GM23338 (cell line): ENCODE data around the gene TNS1. TPM values are rescaled to one million over a fixed set of nuclear protein-coding genes. Genes with fewer than 3 reads are reported as not detected.

Source experiments
- ATAC-seq: fragments of 200-7000 bp; cut with Tn5 transposase; 3 replicates; pipeline ENCODE4 v1.9.1; 2020
- DNase-seq: peaks from one replicate; pipeline ENCODE4 v3.0.0-alpha.2; 2015; ENCODE audit warnings: low spot score
- H2AFZ ChIP-seq: fragments of 200-600 bp; sonication (generic); 2 replicates; pipeline ENCODE4 v1.8.0; 2016; ENCODE audit warnings: antibody characterized with exemption, mild to moderate bottlenecking, moderate library complexity
- H3F3A ChIP-seq: fragments of 200-600 bp; sonication (generic); replicated peaks from 2 replicates; pipeline ENCODE4 v1.8.0; 2017; ENCODE audit warnings: antibody characterized with exemption, mixed run types, low read depth
- H3K27ac ChIP-seq: fragments of 200-600 bp; sonication (generic); 2 replicates; pipeline ENCODE4 v1.6.1; 2016; ENCODE audit warnings: low read depth
- H3K27me3 ChIP-seq: fragments of 200-600 bp; sonication (generic); 2 replicates; pipeline ENCODE4 v1.8.0; 2016; ENCODE audit warnings: mild to moderate bottlenecking, mixed run types, moderate library complexity; ENCODE audit not compliant: insufficient read depth
- H3K36me3 ChIP-seq: fragments of 200-600 bp; sonication (generic); 2 replicates; pipeline ENCODE4 v1.8.0; 2016; ENCODE audit warnings: mild to moderate bottlenecking; ENCODE audit not compliant: insufficient read depth
- H3K4me1 ChIP-seq: fragments of 200-600 bp; sonication (generic); 2 replicates; pipeline ENCODE4 v1.8.0; 2016; ENCODE audit warnings: mild to moderate bottlenecking, moderate library complexity; ENCODE audit not compliant: insufficient read depth
- H3K4me2 ChIP-seq: fragments of 200-600 bp; sonication (generic); 2 replicates; pipeline ENCODE4 v1.7.1; 2017; ENCODE audit warnings: mixed run types
- H3K4me3 ChIP-seq: fragments of 200-600 bp; sonication (generic); 2 replicates; pipeline ENCODE4 v1.6.1; 2016; ENCODE audit warnings: mixed run types
- H3K79me2 ChIP-seq: fragments of 200-600 bp; sonication (generic); replicated peaks from 2 replicates; pipeline ENCODE4 v1.8.0; 2017; ENCODE audit warnings: mild to moderate bottlenecking; ENCODE audit not compliant: insufficient read depth
- H3K9me2 ChIP-seq: fragments of 200-600 bp; sonication (generic); 2 replicates; pipeline ENCODE4 v1.8.0; 2017; ENCODE audit not compliant: insufficient read depth
- H4K20me1 ChIP-seq: fragments of 200-600 bp; sonication (generic); replicated peaks from 2 replicates; pipeline ENCODE4 v1.8.0; 2017; ENCODE audit warnings: mild to moderate bottlenecking; ENCODE audit not compliant: insufficient read depth
- H3K27ac Mint-ChIP-seq: 2 replicates; pipeline ENCODE4 v1.8.0; 2020; ENCODE audit warnings: inconsistent platforms, mild to moderate bottlenecking, moderate library complexity, mixed read lengths
- H3K27me3 Mint-ChIP-seq: 3 replicates; pipeline ENCODE4 v1.8.0; 2022; ENCODE audit warnings: low read depth, mild to moderate bottlenecking, moderate library complexity, mixed read lengths, inconsistent platforms; ENCODE audit not compliant: insufficient read depth, poor library complexity
- H3K36me3 Mint-ChIP-seq: 3 replicates; pipeline ENCODE4 v1.8.0; 2021; ENCODE audit warnings: low read depth, mild to moderate bottlenecking, inconsistent platforms, moderate library complexity, mixed read lengths
- H3K4me1 Mint-ChIP-seq: 3 replicates; pipeline ENCODE4 v1.8.0; 2020; ENCODE audit warnings: mild to moderate bottlenecking, inconsistent platforms, mixed read lengths
- H3K4me3 Mint-ChIP-seq: 3 replicates; pipeline ENCODE4 v1.8.0; 2021; ENCODE audit warnings: moderate library complexity, mild to moderate bottlenecking, inconsistent platforms, mixed read lengths
- H3K9me3 Mint-ChIP-seq: 3 replicates; pipeline ENCODE4 v1.8.0; 2020; ENCODE audit warnings: moderate library complexity, mild to moderate bottlenecking, inconsistent platforms, mixed read lengths
- CTCF ChIP-seq, 2 experiments: fragments of 200-600 bp in 1 of 2; sonication (generic) in 1 of 2; conservative IDR thresholded peaks; 2 replicates each; pipeline versions ENCODE4 v1.5.1 to v1.6.1; 2016 to 2017; ENCODE audit warnings: antibody characterized with exemption in 2 of 2, low read depth in 2 of 2, mild to moderate bottlenecking in 2 of 2, moderate library complexity in 1 of 2
- ETS1 ChIP-seq: IDR thresholded peaks from 2 replicates; pipeline ENCODE4 v1.6.1; 2016; ENCODE audit warnings: antibody characterized with exemption
- EZH2 ChIP-seq: fragments of 200-600 bp; sonication (generic); IDR thresholded peaks from one replicate; pipeline ENCODE4 v1.8.0; 2017; ENCODE audit warnings: antibody characterized with exemption, mild to moderate bottlenecking, low read depth; ENCODE audit not compliant: unreplicated experiment
- JUNB ChIP-seq: IDR thresholded peaks from one replicate; pipeline ENCODE4 v1.6.1; 2016; ENCODE audit warnings: antibody characterized with exemption; ENCODE audit not compliant: unreplicated experiment
- NANOG ChIP-seq: IDR thresholded peaks from 2 replicates; pipeline ENCODE4 v1.6.1; 2016; ENCODE audit warnings: antibody characterized with exemption, borderline replicate concordance
- POLR2AphosphoS5 ChIP-seq: IDR thresholded peaks from 2 replicates; pipeline ENCODE4 v1.6.1; 2016; ENCODE audit warnings: antibody characterized with exemption, low read depth
- REST ChIP-seq: IDR thresholded peaks from one replicate; pipeline ENCODE4 v1.6.1; 2018; ENCODE audit warnings: antibody characterized with exemption; ENCODE audit not compliant: unreplicated experiment
- STAT1 ChIP-seq: IDR thresholded peaks from one replicate; pipeline ENCODE4 v1.6.1; 2016; ENCODE audit warnings: antibody characterized with exemption; ENCODE audit not compliant: unreplicated experiment
- ZNF114 ChIP-seq: fragments of 250-450 bp; sonication (Bioruptor Pico); IDR thresholded peaks from 2 replicates; pipeline ENCODE4 v1.5.0; 2020; ENCODE audit warnings: mild to moderate bottlenecking, moderate library complexity
- ZNF462 ChIP-seq: fragments of 250-450 bp; sonication (Bioruptor Pico); IDR thresholded peaks from 2 replicates; pipeline ENCODE4 v1.5.0; 2020; ENCODE audit warnings: mild to moderate bottlenecking, moderate library complexity
- polyA plus RNA-seq: library from polyadenylated mRNA; unstranded; fragments of >200 nt; fragmentation: Nextera tagmentation; extraction: Ambion mirVana; gene quantifications from 2 replicates; pipeline ENCODE4 v1.2.1, GENCODE V29; 2016
- total RNA-seq: library from RNA; depleted of rRNA; stranded (reverse); fragments of >200 nt; shearing (Covaris generic); gene quantifications from 2 replicates; pipeline ENCODE4 v1.2.3, GENCODE V29; 2014

Gene TNS1
- total and polyA plus RNA-seq, 2 experiments from 2014 or later, result 2.0 to 7.4 TPM

- Mint-ChIP-seq H3K9me3 (peaks cover 20% of the 10 kb centered on the region), H3K4me3 (no peak overlapping the region), H3K27me3 (peaks cover 7% of the 10 kb centered on the region), H3K27ac (no peak overlapping the region), H3K36me3 (peaks cover 5% of the 10 kb centered on the region; the same call in 1 of the 3 replicates), H3K4me1 (peaks cover 9% of the 10 kb centered on the region; the same call in 2 of the 3 replicates)
- Histone ChIP-seq H3K27me3 (no peaks in the 10 kb centered on the region), H3K36me3 (no peaks in the 10 kb centered on the region), H3K9me2 (peaks cover 6% of the 10 kb centered on the region; the same call in 1 of the 2 replicates), H4K20me1 (no peaks in the 10 kb centered on the region), H3K79me2 (no peaks in the 10 kb centered on the region), H3K4me2 (no peak overlapping the region), H3K4me3 (no peak overlapping the region), H2AFZ (no peak overlapping the region), H3K4me1 (no peaks in the 10 kb centered on the region), H3K27ac (no peak overlapping the region), H3F3A (no peaks in the 10 kb centered on the region)
- ATAC-seq (no peak), DNase-seq (no peak)
- TF ChIP-seq EZH2 (no peak), REST (no peak), POLR2AphosphoS5 (no peak), ZNF114 (CRISPR knock-in tag) (no peak)
These were observed 38.1 kb upstream of the TNS1 start for GRCh38 chr2:218040883-218041282.

- ATAC-seq, result no peak
- H3K4me3 ChIP-seq, result no peak overlapping the region
- TF ChIP-seq STAT1 (no peak), CTCF (conservative IDR thresholded peaks at IDR 0.05; ENCODE audit: low read depth in 2 of 2) (no peak), ZNF462 (no peak), ETS1 (no peak), JUNB (no peak), NANOG (no peak)
These were observed 36.4 kb upstream of the TNS1 start for GRCh38 chr2:218039171-218039570.

More at GRCh38 chr2:218039171-218039570, 36.4 kb upstream of the TNS1 start:
- Mint-ChIP-seq H3K27me3 (peaks cover 14% of the 10 kb centered on the region), H3K4me3 (no peak overlapping the region), H3K36me3 (peaks cover 5% of the 10 kb centered on the region; the same call in 1 of the 3 replicates), H3K9me3 (peaks cover 13% of the 10 kb centered on the region), H3K27ac (no peak overlapping the region), H3K4me1 (peaks cover 11% of the 10 kb centered on the region; the same call in 2 of the 3 replicates)
- no peak for DNase-seq
- Histone ChIP-seq H3K4me1 (peaks cover under 1% of the 10 kb centered on the region; the same call in 1 of the 2 replicates), H3F3A (no peaks in the 10 kb centered on the region), H2AFZ (no peak overlapping the region), H3K9me2 (peaks cover 6% of the 10 kb centered on the region; the same call in 1 of the 2 replicates), H3K79me2 (no peaks in the 10 kb centered on the region), H3K4me2 (no peak overlapping the region), H3K27me3 (peaks cover 10% of the 10 kb centered on the region), H3K27ac (no peak overlapping the region), H3K36me3 (no peaks in the 10 kb centered on the region), H4K20me1 (no peaks in the 10 kb centered on the region)
